H1 (cell line): ENCODE data around the gene MPHOSPH10. TPM values are rescaled to one million over a fixed set of nuclear protein-coding genes. Genes with fewer than 3 reads are reported as not detected.

Experiments used
- CTCF ChIA-PET: fragments of 300-600 bp; sonication (Branson Sonifier 250); formaldehyde crosslinking; loops from one replicate; lab custom pipeline; 2021; ENCODE audit not compliant: partially characterized antibody; lab: Charles Lee
- POLR2A ChIA-PET: fragments of 300-600 bp; sonication (Branson Sonifier 250); formaldehyde crosslinking; loops from one replicate; lab custom pipeline; 2021; ENCODE audit warnings: inconsistent platforms; ENCODE audit not compliant: partially characterized antibody; lab: Charles Lee
- DNase-seq, 2 experiments: peaks; one replicate each; pipeline versions ENCODE4 v3.0.0 to v3.0.0-alpha.2; 2010 to 2022; ENCODE audit warnings: low spot score in 2 of 2, low read depth in 1 of 2, mixed read lengths in 1 of 2
- FAIRE-seq: peaks from 2 replicates; lab custom pipeline; 2011; peaks lifted over from hg19 to GRCh38; lab: Jason Lieb, UNC
- H2AFZ ChIP-seq: 2 replicates; pipeline ENCODE4 v1.8.1; 2012; ENCODE audit warnings: low read length, inconsistent platforms
- H2AK5ac ChIP-seq: 2 replicates; pipeline ENCODE4 v1.6.1; 2013; ENCODE audit warnings: low read depth, low read length
- H2BK120ac ChIP-seq: replicated peaks from 2 replicates; pipeline ENCODE3; 2013; ENCODE audit warnings: low read depth, low read length, inconsistent platforms
- H2BK12ac ChIP-seq: 2 replicates; pipeline ENCODE4 v1.6.1; 2013; ENCODE audit warnings: low read depth, low read length
- H2BK15ac ChIP-seq: 2 replicates; pipeline ENCODE4 v1.6.1; 2013; ENCODE audit warnings: low read length
- H2BK20ac ChIP-seq: 2 replicates; pipeline ENCODE4 v1.6.1; 2013; ENCODE audit warnings: low read length
- H2BK5ac ChIP-seq: 2 replicates; pipeline ENCODE4 v1.6.1; 2013; ENCODE audit warnings: low read depth, low read length
- H3K14ac ChIP-seq: 2 replicates; pipeline ENCODE4 v1.6.1; 2013; ENCODE audit warnings: inconsistent platforms; ENCODE audit not compliant: insufficient read length
- H3K18ac ChIP-seq: 2 replicates; pipeline ENCODE4 v1.6.1; 2013; ENCODE audit warnings: low read length; ENCODE audit errors: extremely low read depth
- H3K23ac ChIP-seq: 2 replicates; pipeline ENCODE4 v1.6.1; 2013; ENCODE audit warnings: inconsistent platforms; ENCODE audit not compliant: insufficient read length
- H3K23me2 ChIP-seq: 2 replicates; pipeline ENCODE4 v1.6.1; 2013; ENCODE audit warnings: low read depth, low read length
- H3K27ac ChIP-seq: 2 replicates; pipeline ENCODE4 v1.6.1; 2011; ENCODE audit warnings: low read depth, low read length, inconsistent platforms
- H3K27me3 ChIP-seq, 4 experiments: replicated peaks in 1 of 4; 1 replicate in 1 of 4; 2 replicates in 3 of 4; pipeline versions ENCODE4 v1.6.1 to v1.8.1; 2011 to 2013; ENCODE audit warnings: low read length in 3 of 4, mild to moderate bottlenecking in 3 of 4, inconsistent platforms in 2 of 4, mixed read lengths in 2 of 4, moderate library complexity in 1 of 4; ENCODE audit not compliant: control insufficient read depth in 3 of 4, insufficient read depth in 3 of 4; ENCODE audit errors: extremely low read depth in 1 of 4
- H3K36me3 ChIP-seq, 4 experiments: 2 replicates each; pipeline versions ENCODE4 v1.6.1 to v1.8.1; 2011 to 2013; ENCODE audit warnings: mild to moderate bottlenecking in 4 of 4, low read length in 3 of 4, moderate library complexity in 2 of 4, control low read depth in 1 of 4, inconsistent platforms in 1 of 4; ENCODE audit not compliant: insufficient read depth in 4 of 4, control insufficient read depth in 2 of 4
- H3K4ac ChIP-seq: replicated peaks from 2 replicates; pipeline ENCODE3; 2013; ENCODE audit warnings: low read length, low read depth, mixed read lengths, inconsistent platforms; ENCODE audit not compliant: insufficient read length
- H3K4me1 ChIP-seq, 4 experiments: replicated peaks in 1 of 4; 1 replicate in 1 of 4; 2 replicates in 3 of 4; pipeline versions ENCODE4 v1.6.1 to v1.8.1; 2011 to 2013; ENCODE audit warnings: low read length in 3 of 4, inconsistent platforms in 2 of 4, mixed read lengths in 1 of 4; ENCODE audit not compliant: insufficient read depth in 4 of 4, control insufficient read depth in 3 of 4
- H3K4me2 ChIP-seq, 2 experiments: 2 replicates each; pipeline versions ENCODE4 v1.6.1 to v1.8.1; 2011 to 2013; ENCODE audit warnings: low read depth in 2 of 2, low read length in 2 of 2, control low read depth in 1 of 2, inconsistent platforms in 1 of 2, mild to moderate bottlenecking in 1 of 2; ENCODE audit not compliant: insufficient read depth in 1 of 2
- H3K4me3 ChIP-seq, 4 experiments: fragments of 200-600, 300-600 bp in 1 of 4; sonication (generic), shearing (Covaris generic), sonication (Bioruptor Twin) in 1 of 4; 2 replicates each; pipeline versions ENCODE4 v1.5.1 to v1.8.1; 2011 to 2016; ENCODE audit warnings: low read length in 4 of 4, low read depth in 3 of 4, control low read depth in 2 of 4, inconsistent platforms in 2 of 4, mild to moderate bottlenecking in 2 of 4, mixed read lengths in 1 of 4, moderate library complexity in 1 of 4; ENCODE audit not compliant: insufficient read depth in 2 of 4; ENCODE audit errors: extremely low read depth in 1 of 4
- H3K56ac ChIP-seq: replicated peaks from 2 replicates; pipeline ENCODE3; 2013; ENCODE audit warnings: low read depth, mild to moderate bottlenecking, mixed read lengths, low read length, inconsistent platforms; ENCODE audit not compliant: insufficient read length
- H3K79me1 ChIP-seq: 2 replicates; pipeline ENCODE4 v1.6.1; 2013; ENCODE audit warnings: low read depth, low read length, control low read depth
- H3K79me2 ChIP-seq, 2 experiments: 2 replicates each; pipeline versions ENCODE4 v1.6.1 to v1.8.1; 2012 to 2013; ENCODE audit warnings: low read length in 2 of 2, mild to moderate bottlenecking in 2 of 2, inconsistent platforms in 1 of 2; ENCODE audit not compliant: insufficient read depth in 2 of 2, control insufficient read depth in 1 of 2
- H3K9ac ChIP-seq, 4 experiments: replicated peaks in 1 of 4; 1 replicate in 1 of 4; 2 replicates in 3 of 4; pipeline versions ENCODE4 v1.6.1 to v1.8.1; 2011 to 2013; ENCODE audit warnings: low read depth in 3 of 4, low read length in 3 of 4, control low read depth in 2 of 4, mild to moderate bottlenecking in 2 of 4, moderate library complexity in 2 of 4, inconsistent platforms in 1 of 4; ENCODE audit errors: extremely low read depth in 1 of 4
- H3K9me3 ChIP-seq, 2 experiments: 2 replicates each; pipeline versions ENCODE4 v1.6.1 to v1.8.1; 2012 to 2013; ENCODE audit warnings: mild to moderate bottlenecking in 2 of 2, moderate library complexity in 2 of 2, control low read depth in 1 of 2, inconsistent platforms in 1 of 2, low read depth in 1 of 2, low read length in 1 of 2, mixed read lengths in 1 of 2; ENCODE audit not compliant: insufficient read depth in 2 of 2
- H4K20me1 ChIP-seq, 2 experiments: replicated peaks in 1 of 2; 2 replicates each; pipeline versions ENCODE3 to v1.8.1; 2011 to 2013; ENCODE audit warnings: inconsistent platforms in 2 of 2, low read length in 2 of 2, mild to moderate bottlenecking in 1 of 2; ENCODE audit not compliant: insufficient read depth in 2 of 2, control insufficient read depth in 1 of 2
- H4K5ac ChIP-seq: 2 replicates; pipeline ENCODE4 v1.6.1; 2013; ENCODE audit warnings: low read length, low read depth, mixed read lengths, inconsistent platforms; ENCODE audit not compliant: insufficient read length
- H4K8ac ChIP-seq: 2 replicates; pipeline ENCODE4 v1.8.0; 2013; ENCODE audit warnings: mild to moderate bottlenecking, moderate library complexity, low read length, inconsistent platforms; ENCODE audit not compliant: insufficient read depth; ENCODE audit errors: extremely low read depth
- H4K91ac ChIP-seq: replicated peaks from 2 replicates; pipeline ENCODE3; 2013; ENCODE audit warnings: low read length, mixed read lengths, inconsistent platforms; ENCODE audit not compliant: insufficient read length
- BRCA1 ChIP-seq: IDR thresholded peaks from 2 replicates; pipeline ENCODE4 v1.6.1; 2012; ENCODE audit warnings: low read depth, low read length, improper control_type of control experiment
- CHD1 ChIP-seq: IDR thresholded peaks from 2 replicates; pipeline ENCODE4 v1.6.1; 2012; ENCODE audit warnings: low read depth, low read length, improper control_type of control experiment
- CREB1 ChIP-seq: IDR thresholded peaks from 2 replicates; pipeline ENCODE4 v1.6.1; 2012; ENCODE audit warnings: inconsistent platforms
- CTBP2 ChIP-seq: IDR thresholded peaks from 2 replicates; pipeline ENCODE4 v1.7.0; 2011; ENCODE audit warnings: borderline replicate concordance, mild to moderate bottlenecking, moderate library complexity, mixed read lengths, low read length; ENCODE audit not compliant: insufficient read depth, insufficient read length
- EP300 ChIP-seq, 2 experiments: IDR thresholded peaks; 1 replicate in 1 of 2; 2 replicates in 1 of 2; pipeline ENCODE4 v1.6.1; 2011 to 2012; ENCODE audit warnings: low read depth in 2 of 2, low read length in 2 of 2, mild to moderate bottlenecking in 2 of 2, borderline replicate concordance in 1 of 2, inconsistent platforms in 1 of 2, moderate library complexity in 1 of 2
- HDAC2 ChIP-seq, 2 experiments: fragments of 300-600 bp in 1 of 2; sonication (generic) in 1 of 2; IDR thresholded peaks; 2 replicates each; pipeline ENCODE4 v1.6.1; 2011 to 2012; ENCODE audit warnings: low read depth in 2 of 2, low read length in 2 of 2, mild to moderate bottlenecking in 2 of 2, moderate library complexity in 2 of 2, borderline replicate concordance in 1 of 2, inconsistent platforms in 1 of 2
- POLR2A ChIP-seq, 2 experiments: IDR thresholded peaks; 1 replicate in 1 of 2; 2 replicates in 1 of 2; pipeline ENCODE4 v1.6.1; 2011; ENCODE audit warnings: low read depth in 2 of 2, low read length in 2 of 2, mild to moderate bottlenecking in 2 of 2; ENCODE audit errors: control extremely low read depth in 1 of 2
- RAD21 ChIP-seq, 2 experiments: IDR thresholded peaks in 1 of 2; conservative IDR thresholded peaks in 1 of 2; 2 replicates each; pipeline ENCODE4 v1.6.1; 2011; ENCODE audit warnings: low read depth in 2 of 2, low read length in 2 of 2, improper control_type of control experiment in 1 of 2, inconsistent platforms in 1 of 2, mild to moderate bottlenecking in 1 of 2, moderate library complexity in 1 of 2
- RFX5 ChIP-seq: IDR thresholded peaks from 2 replicates; pipeline ENCODE4 v1.6.1; 2011; ENCODE audit warnings: low read depth, low read length, improper control_type of control experiment, borderline replicate concordance
- SIRT6 ChIP-seq: IDR thresholded peaks from one replicate; pipeline ENCODE4 v1.7.1; 2012; ENCODE audit warnings: low read length, inconsistent platforms
- SP1 ChIP-seq: IDR thresholded peaks from 2 replicates; pipeline ENCODE4 v1.6.1; 2011; ENCODE audit warnings: low read depth, low read length
- WGBS, 2 experiments: shearing (Covaris generic) in 1 of 2; methylation state at CpG; one replicate each; pipeline versions ENCODE4 v1.1.6 to v1.1.7; 2013 to 2015; ENCODE audit warnings: low lambda C conversion rate in 2 of 2, mixed read lengths in 2 of 2, inconsistent platforms in 1 of 2, low coverage in 1 of 2, missing lambda C conversion rate in 1 of 2; ENCODE audit not compliant: insufficient replicate concordance in 2 of 2, insufficient coverage in 1 of 2, insufficient read length in 1 of 2; ENCODE audit errors: extremely low coverage in 1 of 2, missing lambda C conversion rate in 1 of 2; 5-methylcytosine and 5-hydroxymethylcytosine counted together
- polyA plus RNA-seq, 7 experiments: library from polyadenylated mRNA; depleted of rRNA in 3 of 7; stranded (reverse) in 5 of 7; unstranded in 2 of 7; fragments of >200 nt in 5 of 7; fragments of 200-250 nt in 2 of 7; gene quantifications; 1 replicate in 5 of 7; 2 replicates in 1 of 7; 4 replicates in 1 of 7; pipeline versions ENCODE4 v1.2.1 to v1.2.3, GENCODE V29; 2011 to 2013; ENCODE audit warnings: missing spikeins in 2 of 7, mixed read lengths in 2 of 7
- total RNA-seq: library from RNA; stranded (reverse); fragmentation: NEBNext Ultra II Directional; extraction: Animal tissue kit (Norgen Biotek cat#: 25700); gene quantifications from 2 replicates; pipeline ENCODE4 v1.2.1, GENCODE V29; 2021
- TF ChIP-seq, protein P1 (sequence below): IDR thresholded peaks from 2 replicates; pipeline ENCODE4 v1.6.1; 2012; ENCODE audit warnings: inconsistent platforms

Gene MPHOSPH10
- total and polyA plus RNA-seq, 2 of the 8 experiments (the other 6 are each of a cell fraction or from before 2014, with no cell fraction given) = 4.5 to 39.1 TPM

DNA sequence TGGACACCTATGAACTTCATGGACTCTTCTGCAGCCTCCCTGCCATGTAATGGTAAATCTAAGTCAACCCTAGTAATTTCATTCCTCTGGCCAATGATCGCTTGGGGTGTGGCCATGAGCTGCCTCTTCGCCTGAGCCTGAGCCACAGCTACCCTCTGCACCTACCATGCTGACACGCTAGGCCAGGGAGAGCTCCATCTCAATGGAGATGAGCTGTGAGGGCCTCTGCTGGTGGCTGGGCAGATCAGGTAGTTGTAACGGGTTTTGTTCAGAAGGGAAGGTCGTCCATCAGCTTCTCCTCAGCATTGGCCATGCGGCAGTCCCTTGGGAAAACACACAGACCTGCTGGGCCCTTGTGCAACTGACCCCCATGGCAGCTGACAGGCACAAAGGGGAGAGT lies 24.4 kb downstream of the MPHOSPH10 start:
- 0 out of 2 replicates have a peak overlapping the region, but pooled peaks have one; percentile 79 for H2AFZ ChIP-seq
- no peak overlapping the region for H4K5ac ChIP-seq
- no peak overlapping the region for H3K4me3 ChIP-seq
- peaks cover 0 to 7% (median 0%) of the 10 kb centered on the region in 4 experiments; a peak in 2 of 8 replicates for H3K36me3 ChIP-seq
- 0 out of 2 replicates have a peak overlapping the region, but pooled peaks have one; percentile 69 for H4K8ac ChIP-seq
- H3K23ac ChIP-seq = no peak overlapping the region
- ChIA-PET CTCF (interaction anchor here (0.7 to 4.3 kb wide), 27 partner anchors 16 to 403 kb away, joined by 3 to 21 read pairs (median 4); partner anchors contain the start of gene ZNF638), POLR2A (interaction anchor here (1.3 kb wide), 1 partner anchor 177 kb away, joined by 5 read pairs; the partner anchor contains the start of gene ZNF638)
- H3K27me3 ChIP-seq = no peaks in the 10 kb centered on the region; a peak in 1 of 7 replicates
- no peak overlapping the region for H2BK15ac ChIP-seq
- no peak overlapping the region for H3K4me2 ChIP-seq
- H2BK5ac ChIP-seq = no peak overlapping the region
- no peak overlapping the region for H2BK20ac ChIP-seq
- H2AK5ac ChIP-seq = no peak overlapping the region
- WGBS, 2 experiments = 74% methylated on average over 6 of the region's 6 CpGs; no CpG with 5 or more reads in 1 of the 2 experiments
- H3K18ac ChIP-seq = no peak overlapping the region
- H3K4me1 ChIP-seq = peaks cover 0 to 2% (median 0%) of the 10 kb centered on the region in 4 experiments; a peak in 3 of 7 replicates
- DNase-seq (no peak), FAIRE-seq (no peak)
- H3K9me3 ChIP-seq = no peaks in the 10 kb centered on the region
- no peaks in the 10 kb centered on the region for H3K79me2 ChIP-seq
- peaks cover 0 to 3% of the 10 kb centered on the region in 2 experiments for H4K20me1 ChIP-seq
- H3K79me1 ChIP-seq = no peaks in the 10 kb centered on the region
- H3K27ac ChIP-seq = no peak overlapping the region
- H3K4ac ChIP-seq = no peak overlapping the region
- no peak overlapping the region for H3K56ac ChIP-seq
- no peak overlapping the region for H2BK120ac ChIP-seq
- H3K14ac ChIP-seq = no peak overlapping the region
- no peak overlapping the region for H2BK12ac ChIP-seq
- no peak overlapping the region for H4K91ac ChIP-seq
- no peak overlapping the region for H3K9ac ChIP-seq
- H3K23me2 ChIP-seq = no peaks in the 10 kb centered on the region
- TF ChIP-seq EP300 (IDR thresholded peaks at IDR 0.05; ENCODE audit: borderline replicate concordance in 1 of 2, low read depth in 2 of 2, low read length in 2 of 2) (no peak), CREB1 (no peak), POLR2A (IDR thresholded peaks at IDR 0.05; ENCODE audit: control extremely low read depth in 1 of 2, low read depth in 2 of 2, low read length in 2 of 2) (no peak), HDAC2 (IDR thresholded peaks at IDR 0.05; ENCODE audit: borderline replicate concordance in 1 of 2, low read depth in 2 of 2, low read length in 2 of 2) (no peak), RFX5 (no peak), BRCA1 (no peak), SIRT6 (no peak), CHD1 (no peak), RAD21 (IDR thresholded peaks at IDR 0.05 in 1 of 2, conservative IDR thresholded peaks at IDR 0.05 in 1 of 2; ENCODE audit: low read depth in 2 of 2, low read length in 2 of 2) (peak; percentile 48 to 67), CTBP2 (no peak), SP1 (no peak)
- TF ChIP-seq, protein P1, sequence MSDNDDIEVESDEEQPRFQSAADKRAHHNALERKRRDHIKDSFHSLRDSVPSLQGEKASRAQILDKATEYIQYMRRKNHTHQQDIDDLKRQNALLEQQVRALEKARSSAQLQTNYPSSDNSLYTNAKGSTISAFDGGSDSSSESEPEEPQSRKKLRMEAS = 0 out of 2 replicates have a peak, but pooled peaks have one; percentile 9
